GM19463 (cell line): Measurements from ENCODE around the gene IFI44.

ENCODE experiments used
- ATAC-seq: cut with Tn5 transposase; IDR thresholded peaks from one replicate; pipeline ENCODE4 v1.9.1; 2021; ENCODE audit warnings: mild to moderate bottlenecking, moderate library complexity; ENCODE audit not compliant: unreplicated experiment

IFI44 gene

GRCh38 chr1:78650114-78650660 lies 556 bp downstream of the IFI44 start:
- ATAC-seq, result no peak

GRCh38 chr1:78651241-78651640 lies 1.6 kb downstream of the IFI44 start:
- no peak for ATAC-seq

- no peak for ATAC-seq
Observed at GRCh38 chr1:78652019-78652560, 2.5 kb downstream of the IFI44 start.

GRCh38 chr1:78658901-78659300 lies 9.3 kb downstream of the IFI44 start:
- ATAC-seq, result no peak

GRCh38 chr1:78663923-78664322 lies 14.3 kb downstream of the IFI44 start:
- no peak for ATAC-seq

GRCh38 chr1:78664763-78665162 lies 15.1 kb downstream of the IFI44 start:
- ATAC-seq, result no peak

GRCh38 chr1:78665809-78666208 lies 16.2 kb downstream of the IFI44 start:
- ATAC-seq, result no peak

GRCh38 chr1:78667939-78668338 lies 18.3 kb downstream of the IFI44 start:
- ATAC-seq, result no peak

GRCh38 chr1:78668427-78668826 lies 18.8 kb downstream of the IFI44 start:
- ATAC-seq, result no peak

- no peak for ATAC-seq
Observed at GRCh38 chr1:78672428-78672827, 22.8 kb downstream of the IFI44 start.

GRCh38 chr1:78673120-78673519 lies 23.5 kb downstream of the IFI44 start:
- ATAC-seq, result no peak

- ATAC-seq, result no peak
Observed at GRCh38 chr1:78676347-78676982, 26.8 kb downstream of the IFI44 start.

GRCh38 chr1:78676993-78677392 lies 27.4 kb downstream of the IFI44 start:
- no peak for ATAC-seq

- no peak for ATAC-seq
Observed at GRCh38 chr1:78677788-78678187, 28.2 kb downstream of the IFI44 start.

GRCh38 chr1:78678324-78678723 lies 28.7 kb downstream of the IFI44 start:
- ATAC-seq, result peak; percentile 81

- ATAC-seq, result no peak
Observed at GRCh38 chr1:78681265-78681664, 31.6 kb downstream of the IFI44 start.

- no peak for ATAC-seq
Observed at GRCh38 chr1:78682496-78682895, 32.9 kb downstream of the IFI44 start.

GRCh38 chr1:78683079-78683478 lies 33.4 kb downstream of the IFI44 start:
- ATAC-seq, result no peak

- ATAC-seq, result no peak
Observed at GRCh38 chr1:78687315-78687714, 37.7 kb downstream of the IFI44 start.

- no peak for ATAC-seq
Observed at GRCh38 chr1:78687914-78688313, 38.3 kb downstream of the IFI44 start.

- no peak for ATAC-seq
Observed at GRCh38 chr1:78688697-78689096, 39.1 kb downstream of the IFI44 start.

- ATAC-seq, result no peak
Observed at GRCh38 chr1:78690516-78690915, 40.9 kb downstream of the IFI44 start.
